Astrocyte of the spinal cord (primary cell): ENCODE measurements around the gene TMEM51.

Source experiments
- DNase-seq: peaks from one replicate; pipeline ENCODE4 v3.0.0; 2011; ENCODE audit warnings: low read depth, low spot score
- H3K4me3 ChIP-seq: 2 replicates; pipeline ENCODE4 v1.5.1; 2011; ENCODE audit warnings: low read depth, mild to moderate bottlenecking, low read length, moderate library complexity
- in situ Hi-C: cut with HindIII; loops from 2 replicates; pipeline ENCODE4 v1.10.0; 2017; ENCODE audit warnings: low sequenced_read_pairs
- TF ChIP-seq, protein P1 (sequence below): IDR thresholded peaks from 2 replicates; pipeline ENCODE4 v1.5.1; 2012; ENCODE audit warnings: low read depth, mild to moderate bottlenecking, low read length, inconsistent platforms

TMEM51 gene

DNA sequence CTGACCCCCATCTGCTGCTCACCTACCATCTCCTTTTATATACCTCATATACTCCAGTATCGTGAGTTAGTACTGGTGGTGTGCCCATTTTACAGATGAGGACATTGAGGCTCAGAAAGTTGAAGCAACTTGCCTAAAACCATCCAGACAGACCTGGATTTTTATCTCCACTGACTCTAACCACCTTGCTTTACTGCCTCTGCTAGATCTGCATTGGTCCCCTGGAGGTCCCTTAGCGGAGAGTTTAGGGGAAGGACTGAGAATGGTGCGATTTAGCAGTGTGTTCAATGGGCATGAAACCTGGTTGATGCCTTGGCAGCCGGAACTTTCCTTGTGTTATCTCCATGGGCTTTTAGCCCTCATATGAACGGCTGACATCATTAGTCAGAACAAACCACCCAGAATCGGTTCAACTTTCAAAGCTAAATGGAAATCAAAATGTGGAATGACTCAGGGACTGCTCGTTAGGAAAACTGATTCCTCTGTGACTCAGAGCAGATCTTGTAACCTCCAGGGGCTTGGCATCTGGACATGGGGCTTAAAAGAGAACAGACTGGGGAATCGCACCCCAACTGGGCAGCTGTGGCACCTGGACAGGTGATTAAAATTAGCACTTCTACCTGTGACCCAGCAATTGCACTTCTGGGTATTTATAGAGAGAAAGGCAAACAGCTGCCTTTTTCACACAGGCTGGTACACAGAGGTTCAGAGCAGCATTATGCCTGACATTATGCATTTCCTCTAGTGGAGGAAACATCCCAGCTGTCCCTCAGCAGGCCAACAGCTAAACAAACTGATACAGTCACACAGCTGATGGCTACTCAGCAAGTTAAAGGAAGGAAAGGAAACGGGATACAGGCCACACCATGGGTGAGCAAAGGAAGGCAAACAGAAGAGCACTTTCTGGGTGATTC is 25.3 kb downstream of the TMEM51 start:
- DNase-seq = peak; percentile 95

DNA sequence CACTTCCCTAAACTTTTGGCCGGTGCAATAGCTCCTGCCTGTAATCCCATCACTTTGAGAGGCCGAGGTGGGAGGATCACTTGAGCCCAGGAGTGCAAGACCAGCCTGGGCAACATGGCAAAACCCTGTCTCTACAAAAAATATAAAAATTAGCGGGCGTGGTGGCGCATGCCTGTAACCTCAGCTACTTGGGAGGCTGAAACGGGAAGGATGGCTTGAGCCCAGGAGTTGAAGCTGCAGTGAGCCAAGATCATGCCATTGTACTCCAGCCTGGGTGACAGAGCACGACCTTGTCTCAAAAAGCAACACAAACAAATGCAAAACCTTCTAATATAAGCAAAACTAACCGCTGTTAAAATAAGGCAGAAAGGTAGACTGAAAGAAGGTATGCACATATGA is 25.9 kb downstream of the TMEM51 start:
- no peak for DNase-seq
- H3K4me3 ChIP-seq = no peak overlapping the region
- TF ChIP-seq, protein P1, sequence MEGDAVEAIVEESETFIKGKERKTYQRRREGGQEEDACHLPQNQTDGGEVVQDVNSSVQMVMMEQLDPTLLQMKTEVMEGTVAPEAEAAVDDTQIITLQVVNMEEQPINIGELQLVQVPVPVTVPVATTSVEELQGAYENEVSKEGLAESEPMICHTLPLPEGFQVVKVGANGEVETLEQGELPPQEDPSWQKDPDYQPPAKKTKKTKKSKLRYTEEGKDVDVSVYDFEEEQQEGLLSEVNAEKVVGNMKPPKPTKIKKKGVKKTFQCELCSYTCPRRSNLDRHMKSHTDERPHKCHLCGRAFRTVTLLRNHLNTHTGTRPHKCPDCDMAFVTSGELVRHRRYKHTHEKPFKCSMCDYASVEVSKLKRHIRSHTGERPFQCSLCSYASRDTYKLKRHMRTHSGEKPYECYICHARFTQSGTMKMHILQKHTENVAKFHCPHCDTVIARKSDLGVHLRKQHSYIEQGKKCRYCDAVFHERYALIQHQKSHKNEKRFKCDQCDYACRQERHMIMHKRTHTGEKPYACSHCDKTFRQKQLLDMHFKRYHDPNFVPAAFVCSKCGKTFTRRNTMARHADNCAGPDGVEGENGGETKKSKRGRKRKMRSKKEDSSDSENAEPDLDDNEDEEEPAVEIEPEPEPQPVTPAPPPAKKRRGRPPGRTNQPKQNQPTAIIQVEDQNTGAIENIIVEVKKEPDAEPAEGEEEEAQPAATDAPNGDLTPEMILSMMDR = no peak
- in situ Hi-C loops = no loop called here

More for the DNA sequence above, 25.3 kb downstream of the TMEM51 start:
- in situ Hi-C loops = no loop called here
- TF ChIP-seq, protein P1 = no peak
- no peak overlapping the region for H3K4me3 ChIP-seq

DNA sequence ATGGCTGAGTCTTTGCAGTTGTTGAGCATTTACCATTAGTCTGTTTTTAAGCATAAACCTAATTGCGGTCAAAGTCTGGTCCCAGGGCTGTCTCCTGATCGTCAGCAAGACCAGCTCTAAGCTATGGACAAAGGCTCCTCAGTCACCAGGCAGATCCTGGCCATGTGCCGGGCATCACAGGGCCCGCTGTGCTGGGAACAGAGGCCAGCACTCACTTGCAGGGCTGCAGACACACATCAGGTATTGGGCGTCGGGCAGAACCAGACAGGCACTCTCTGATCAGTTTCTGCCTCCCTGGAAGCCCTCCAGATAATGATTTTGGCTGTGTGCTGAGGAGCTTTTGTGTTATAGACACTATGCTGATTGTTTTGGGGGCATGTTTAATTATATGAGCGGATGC is 26.6 kb downstream of the TMEM51 start:
- no peak for DNase-seq
- in situ Hi-C loops = no loop called here
- TF ChIP-seq, protein P1 = no peak
- no peak overlapping the region for H3K4me3 ChIP-seq

DNA sequence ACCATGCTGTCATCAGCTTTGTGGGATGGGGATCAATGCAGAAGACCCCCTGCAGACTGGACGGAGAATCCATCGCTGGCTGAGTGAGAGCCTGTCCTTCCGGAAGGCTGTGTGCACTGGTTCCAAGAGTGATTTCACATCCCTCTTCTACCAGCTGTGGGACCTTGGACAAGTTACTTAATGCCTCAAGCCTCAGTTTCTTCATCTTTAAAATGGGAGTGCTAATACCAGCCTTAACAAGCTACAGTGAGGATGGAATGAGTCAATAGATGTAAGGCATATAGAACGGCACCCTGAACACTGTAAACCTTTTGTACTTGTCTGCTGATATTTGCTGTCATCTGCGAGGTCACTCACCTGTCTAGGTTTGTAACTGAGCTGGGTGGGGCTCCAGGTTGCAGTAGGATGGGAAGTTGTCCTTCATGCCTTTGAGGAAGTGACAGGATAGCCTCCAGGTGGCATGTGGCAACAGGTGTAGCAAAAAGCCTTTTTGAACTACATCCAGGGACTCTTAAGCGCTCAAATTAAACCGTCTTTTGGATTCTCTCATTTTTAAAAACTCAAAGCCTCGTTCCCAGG is 27.5 kb downstream of the TMEM51 start:
- no peak for DNase-seq
- TF ChIP-seq, protein P1 = no peak
- H3K4me3 ChIP-seq = no peak overlapping the region
- in situ Hi-C loops = no loop called here

DNA sequence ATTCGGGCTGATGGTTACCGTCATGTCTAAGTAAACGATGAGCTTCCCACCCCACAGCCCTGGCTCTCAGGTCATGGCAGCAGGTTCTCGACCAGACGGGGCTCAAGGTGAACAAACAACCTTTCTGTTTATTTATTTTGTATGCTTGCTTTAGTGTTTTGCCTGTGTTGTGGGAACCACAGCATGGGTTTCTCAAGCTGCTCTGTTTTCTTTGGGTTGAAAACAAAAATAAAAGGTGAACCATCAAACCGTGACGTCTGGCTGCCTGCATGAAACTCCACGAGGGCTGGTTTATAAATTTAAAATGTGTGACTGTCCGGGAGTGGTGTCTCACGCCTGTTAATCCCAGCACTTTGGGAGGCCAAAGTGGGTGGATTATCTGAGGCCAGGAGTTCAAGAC is 28.0 kb downstream of the TMEM51 start:
- DNase-seq = no peak
- in situ Hi-C loops = no loop called here
- no peak overlapping the region for H3K4me3 ChIP-seq
- TF ChIP-seq, protein P1 = no peak

DNA sequence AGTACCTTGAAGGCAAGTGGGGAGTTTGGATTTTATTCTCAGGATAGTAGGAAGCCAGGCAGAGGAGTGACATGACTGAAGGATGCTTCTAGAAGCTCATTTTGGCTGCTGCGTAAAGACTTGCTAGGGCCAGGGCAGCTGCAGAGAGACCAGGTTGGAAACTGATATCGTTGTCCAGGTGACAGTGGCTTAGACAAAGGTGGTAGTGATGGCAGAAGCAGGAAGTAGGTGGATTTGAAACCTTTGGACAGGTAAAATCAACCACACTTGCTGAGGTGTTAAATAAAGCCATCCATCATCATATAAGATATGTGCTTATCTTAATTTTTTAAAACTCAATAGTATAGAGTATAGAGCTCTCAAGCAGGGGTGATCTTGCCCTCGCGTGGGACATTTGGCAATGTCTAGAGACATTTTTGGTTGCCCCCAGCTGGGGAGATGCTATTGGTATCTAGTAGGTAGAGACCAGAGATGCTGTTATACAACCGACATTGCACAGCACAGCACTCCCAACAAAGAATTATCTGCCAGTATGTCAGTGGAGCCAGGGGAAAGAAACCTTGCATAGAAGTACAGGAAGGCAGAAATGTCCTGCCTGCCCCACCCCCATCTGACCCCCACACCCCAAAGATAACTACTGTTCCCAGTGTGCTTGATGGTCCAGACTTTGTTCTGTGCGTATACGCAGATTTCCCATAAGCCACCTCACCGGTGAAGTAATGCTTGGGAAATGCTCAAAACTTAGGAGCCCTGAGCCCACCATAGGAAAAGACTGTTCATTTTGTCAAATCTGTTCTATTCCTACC is 31.1 kb downstream of the TMEM51 start:
- in situ Hi-C loops = no loop called here
- TF ChIP-seq, protein P1 = no peak
- DNase-seq = no peak
- no peak overlapping the region for H3K4me3 ChIP-seq
